HCT116 (cell line): ENCODE data around the gene A3GALT2. TPM values are rescaled to one million over a fixed set of nuclear protein-coding genes. Genes with fewer than 3 reads are reported as not detected.

Experiments used
- ATAC-seq: fragments of 200-7000 bp; cut with Tn5 transposase; 2 replicates; pipeline ENCODE4 v1.9.1; 2020; ENCODE audit warnings: mild to moderate bottlenecking, moderate library complexity
- BruUV-seq: library from RNA; stranded (reverse); fragments of 400-500 nt; replicated peaks from 2 replicates; lab custom pipeline; 2021; lab: Mats Ljungman, UMichigan
- CTCF ChIA-PET: fragments of 300-600 bp; sonication (Branson Sonifier 250); formaldehyde crosslinking; loops from one replicate; lab custom pipeline; 2021; ENCODE audit warnings: antibody characterized with exemption; lab: Charles Lee
- POLR2A ChIA-PET: fragments of 300-600, 350-600 bp; sonication (Branson Sonifier 250); formaldehyde crosslinking; loops from one replicate; lab custom pipeline; 2021; ENCODE audit warnings: antibody characterized with exemption; lab: Charles Lee
- RAD21 ChIA-PET, 2 experiments: fragments of 300-600 bp; sonication (Branson Sonifier 250); formaldehyde crosslinking; loops; one replicate each; lab custom pipeline; 2023; ENCODE audit warnings: low total read pairs in 2 of 2; ENCODE audit not compliant: uncharacterized antibody in 2 of 2, unreplicated experiment in 2 of 2, low non-redundant PET in 1 of 2; lab: Charles Lee
- DNase-seq: peaks from one replicate; pipeline ENCODE4 v3.0.0-alpha.2; 2010; ENCODE audit warnings: low read depth, low spot score
- H2AFZ ChIP-seq: fragments of 200-600 bp; shearing (Covaris generic), sonication (generic); 2 replicates; pipeline ENCODE4 v1.6.1; 2017; ENCODE audit warnings: low read depth, mixed run types, mixed read lengths, antibody characterized with exemption, low read length; ENCODE audit not compliant: poor library complexity, severe bottlenecking
- H3K27ac ChIP-seq: 2 replicates; pipeline ENCODE4 v1.5.1; 2012; ENCODE audit warnings: low read depth, low read length
- H3K27me3 ChIP-seq: fragments of 200-600 bp; sonication (generic); 2 replicates; pipeline ENCODE4 v1.6.1; 2016; ENCODE audit warnings: mixed run types, low read length, mixed read lengths; ENCODE audit not compliant: insufficient read depth
- H3K36me3 ChIP-seq, 2 experiments: fragments of 200-500 bp in 1 of 2; fragments of 200-600 bp in 1 of 2; sonication (Bioruptor generic) in 1 of 2; sonication (generic) in 1 of 2; 2 replicates each; pipeline versions ENCODE4 v1.5.1 to v1.6.1; 2014 to 2016; ENCODE audit warnings: low read length in 2 of 2, inconsistent platforms in 1 of 2, mixed read lengths in 1 of 2, mixed run types in 1 of 2; ENCODE audit not compliant: insufficient read depth in 2 of 2, control insufficient read depth in 1 of 2
- H3K4me1 ChIP-seq, 2 experiments: fragments of 200-600 bp in 1 of 2; sonication (generic) in 1 of 2; 2 replicates each; pipeline versions ENCODE4 v1.5.1 to v1.6.1; 2012 to 2017; ENCODE audit warnings: low read length in 2 of 2, inconsistent platforms in 1 of 2, mild to moderate bottlenecking in 1 of 2, mixed read lengths in 1 of 2, mixed run types in 1 of 2, moderate library complexity in 1 of 2; ENCODE audit not compliant: insufficient read depth in 2 of 2, control insufficient read depth in 1 of 2
- H3K4me2 ChIP-seq: fragments of 200-600 bp; sonication (generic); 2 replicates; pipeline ENCODE4 v1.6.1; 2017; ENCODE audit warnings: mixed run types, low read length, mixed read lengths
- H3K4me3 ChIP-seq, 2 experiments: fragments of 200-600 bp in 1 of 2; sonication (generic) in 1 of 2; replicated peaks in 1 of 2; 2 replicates each; pipeline ENCODE4 v1.5.1; 2011 to 2016; ENCODE audit warnings: low read length in 2 of 2, control low read depth in 1 of 2, low read depth in 1 of 2, mild to moderate bottlenecking in 1 of 2, mixed read lengths in 1 of 2, mixed run types in 1 of 2
- H3K79me2 ChIP-seq: fragments of 200-600 bp; sonication (generic); 2 replicates; pipeline ENCODE4 v1.6.1; 2017; ENCODE audit warnings: mild to moderate bottlenecking, mixed run types, low read length, moderate library complexity, mixed read lengths; ENCODE audit not compliant: insufficient read depth
- H3K9ac ChIP-seq: fragments of 200-600 bp; sonication (generic); 2 replicates; pipeline ENCODE4 v1.6.1; 2016; ENCODE audit warnings: low read length, mixed read lengths
- H3K9me2 ChIP-seq: fragments of 200-600 bp; sonication (generic), shearing (Covaris generic); 2 replicates; pipeline ENCODE4 v1.6.1; 2017; ENCODE audit warnings: mixed run types, mild to moderate bottlenecking, moderate library complexity; ENCODE audit not compliant: insufficient read depth
- H3K9me3 ChIP-seq, 2 experiments: fragments of 200-500 bp in 1 of 2; fragments of 200-600 bp in 1 of 2; sonication (Bioruptor generic) in 1 of 2; sonication (generic) in 1 of 2; 2 replicates each; pipeline ENCODE4 v1.6.1; 2014 to 2017; ENCODE audit warnings: low read length in 2 of 2, mixed read lengths in 2 of 2, inconsistent platforms in 1 of 2, low read depth in 1 of 2, mild to moderate bottlenecking in 1 of 2, mixed run types in 1 of 2, moderate library complexity in 1 of 2; ENCODE audit not compliant: control insufficient read depth in 1 of 2, insufficient read depth in 1 of 2
- H4K20me1 ChIP-seq: fragments of 200-600 bp; sonication (generic), shearing (Covaris generic); 2 replicates; pipeline ENCODE4 v1.6.1; 2017; ENCODE audit warnings: mixed run types, mild to moderate bottlenecking, moderate library complexity; ENCODE audit not compliant: insufficient read depth
- CBX3 ChIP-seq: IDR thresholded peaks from 2 replicates; pipeline ENCODE4 v1.6.1; 2012; ENCODE audit warnings: low read depth
- CEBPB ChIP-seq: IDR thresholded peaks from 2 replicates; pipeline ENCODE4 v1.6.1; 2012; ENCODE audit warnings: low read depth
- ELF1 ChIP-seq: IDR thresholded peaks from 2 replicates; pipeline ENCODE4 v1.6.1; 2012; ENCODE audit warnings: low read depth, borderline replicate concordance
- EZH2 ChIP-seq: fragments of 200-600 bp; sonication (generic); IDR thresholded peaks from 2 replicates; pipeline ENCODE4 v1.6.1; 2017; ENCODE audit warnings: antibody characterized with exemption, mixed run types
- EZH2phosphoT487 ChIP-seq: fragments of 200-600 bp; IDR thresholded peaks from 2 replicates; pipeline ENCODE4 v1.6.1; 2018; ENCODE audit warnings: antibody characterized with exemption, borderline replicate concordance
- FOSL1 ChIP-seq: IDR thresholded peaks from 2 replicates; pipeline ENCODE4 v1.6.1; 2012; ENCODE audit warnings: low read depth
- JUND ChIP-seq: IDR thresholded peaks from 2 replicates; pipeline ENCODE4 v1.6.1; 2012
- MAX ChIP-seq: IDR thresholded peaks from 2 replicates; pipeline ENCODE4 v1.6.1; 2012
- POLR2A ChIP-seq: IDR thresholded peaks from 2 replicates; pipeline ENCODE4 v1.7.0; 2011; ENCODE audit warnings: borderline replicate concordance; ENCODE audit not compliant: insufficient read depth, insufficient read length; ENCODE audit errors: extremely low read depth
- POLR2AphosphoS5 ChIP-seq: IDR thresholded peaks from 2 replicates; pipeline ENCODE4 v1.6.1; 2011; ENCODE audit warnings: mild to moderate bottlenecking, low read depth, low read length, moderate library complexity
- RAD21 ChIP-seq: IDR thresholded peaks from 2 replicates; pipeline ENCODE4 v1.6.1; 2012; ENCODE audit warnings: low read depth, mild to moderate bottlenecking
- REST ChIP-seq: IDR thresholded peaks from 2 replicates; pipeline ENCODE4 v1.6.1; 2012; ENCODE audit warnings: low read depth
- SIN3A ChIP-seq: IDR thresholded peaks from 2 replicates; pipeline ENCODE4 v1.6.1; 2012; ENCODE audit warnings: low read depth
- SP1 ChIP-seq: IDR thresholded peaks from 2 replicates; pipeline ENCODE4 v1.6.1; 2012; ENCODE audit warnings: low read depth
- SRF ChIP-seq: IDR thresholded peaks from 2 replicates; pipeline ENCODE4 v1.6.1; 2012; ENCODE audit warnings: low read depth
- intact Hi-C: fragments of 100-400 bp; cut with micrococcal nuclease; formaldehyde crosslinking; loops from 2 replicates; pipeline ENCODE4 v1.10.0; 2022
- total RNA-seq: library from RNA; stranded (reverse); gene quantifications from one replicate; pipeline ENCODE4 v1.2.1, GENCODE V29; 2021; ENCODE audit not compliant: unreplicated experiment

A3GALT2 gene
- total RNA-seq, 1 experiment from 2014 or later, result not detected

GRCh38 chr1:33353531-33353930, 32.6 kb upstream of the A3GALT2 start (continued):
- TF ChIP-seq FOSL1 (no peak), MAX (no peak), CEBPB (no peak), EZH2phosphoT487 (no peak), POLR2A (no peak)

- H3K4me3 ChIP-seq, result peak overlapping the region in 1 of 2 experiments; percentile 70; a peak in 1 of 4 replicates
- H3K79me2 ChIP-seq, result peaks cover 33% of the 10 kb centered on the region
- no TSS peak for BruUV-seq
- POLR2A ChIA-PET, result no interaction called here
- CTCF ChIA-PET, result interaction anchor here (0.8 to 1.3 kb wide), 2 partner anchors 18 to 120 kb away, joined by 3 to 4 read pairs; no protein-coding TSS in a partner anchor
- intact Hi-C loops, result loop anchor here (10.0 kb wide), 1 partner anchor 256 kb away; no protein-coding TSS in a partner anchor
- H3K9me3 ChIP-seq, result no peaks in the 10 kb centered on the region
- peak overlapping the region; percentile 96 for H3K4me2 ChIP-seq
- H3K9ac ChIP-seq, result 0 out of 2 replicates have a peak overlapping the region, but pooled peaks have one; percentile 88
- no peak for DNase-seq
- RAD21 ChIA-PET, result no interaction called here
- H3K4me1 ChIP-seq, result peaks cover 24 to 39% of the 10 kb centered on the region in 2 experiments
- no peaks in the 10 kb centered on the region for H3K27me3 ChIP-seq
- no peaks in the 10 kb centered on the region for H3K9me2 ChIP-seq
- TF ChIP-seq RAD21, result no peak
- no peak for TF ChIP-seq EZH2
- TF ChIP-seq SIN3A, result no peak
- no peak for TF ChIP-seq SP1
- no peak for TF ChIP-seq JUND
- no peak for TF ChIP-seq REST
- TF ChIP-seq SRF, result no peak
- no peak for TF ChIP-seq ELF1
- no peak for TF ChIP-seq POLR2AphosphoS5
- TF ChIP-seq CBX3, result no peak
- TF ChIP-seq, all 23 proteins: peak for 0
- Histone ChIP-seq H3K36me3 (peaks cover 14 to 20% of the 10 kb centered on the region in 2 experiments; a peak in 3 of 4 replicates), H2AFZ (no peak overlapping the region), H3K27ac (no peak overlapping the region), H4K20me1 (no peaks in the 10 kb centered on the region)
- no peak for ATAC-seq
These were observed 30.4 kb upstream of the A3GALT2 start for GRCh38 chr1:33351281-33351660.
